NCI-H1436 treated with DMSO at 0.1 percent for 48 hours (cell line): Measurements from ENCODE around the gene APC.

Source experiments
- DNase-seq: peaks from one replicate; lab custom pipeline; 2025; lab: John Stamatoyannopoulos, UW

Gene APC

DNA sequence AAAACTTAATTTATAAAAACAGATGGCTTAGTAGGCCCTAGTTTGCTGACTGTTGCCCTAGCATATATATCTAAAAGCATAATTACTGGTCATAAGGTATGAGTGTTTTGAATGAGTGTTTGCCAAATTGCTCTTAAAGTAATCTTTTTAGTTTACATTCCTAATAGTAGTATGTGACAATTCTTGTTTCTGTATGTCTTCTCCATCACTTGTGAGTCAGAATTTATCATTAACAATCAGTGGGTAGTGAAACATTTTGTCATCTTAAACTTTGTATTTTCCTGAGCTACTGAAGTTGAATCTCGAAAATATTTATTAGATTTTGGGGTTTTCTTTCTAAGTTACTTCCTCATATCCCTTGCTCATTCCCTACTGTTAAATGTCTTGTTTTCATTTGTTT lies 49.6 kb downstream of the APC start:
- no peak for DNase-seq

DNA sequence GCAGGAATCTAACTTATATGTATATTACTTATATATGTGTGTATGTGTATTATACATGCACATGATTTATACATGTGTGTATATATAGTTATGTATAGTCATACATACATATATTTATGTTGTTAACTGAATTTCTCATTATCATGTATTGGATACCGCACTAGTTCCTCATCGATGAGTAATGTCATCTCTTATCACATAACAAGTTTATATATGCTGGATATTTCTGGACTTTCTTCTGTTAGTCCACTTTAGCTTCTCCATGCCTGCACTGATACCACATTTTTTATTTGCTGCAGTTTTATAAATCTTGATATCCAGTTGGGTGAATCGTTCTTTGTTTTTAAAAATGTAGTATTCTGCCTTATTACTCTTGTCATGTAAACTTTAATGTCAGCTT lies 50.2 kb downstream of the APC start:
- no peak for DNase-seq

DNA sequence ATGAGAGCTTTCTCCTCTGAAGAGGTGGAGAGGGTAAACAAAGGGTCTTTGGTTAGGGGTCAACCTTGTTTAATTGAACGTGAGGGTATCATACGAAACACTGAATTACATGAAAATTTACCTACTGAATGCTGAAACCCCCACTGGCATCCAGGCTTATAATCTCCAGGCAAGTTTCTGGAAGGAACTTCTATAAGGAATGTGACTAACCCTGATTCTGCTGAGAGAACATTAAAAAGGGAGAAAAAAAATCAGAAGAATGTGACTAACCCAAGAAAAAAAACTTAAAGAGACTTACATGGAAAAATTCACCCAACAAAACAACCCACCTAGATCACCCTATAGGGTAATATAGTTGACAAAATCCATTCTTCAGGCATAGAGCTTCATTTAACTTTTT lies 55.5 kb downstream of the APC start:
- no peak for DNase-seq

DNA sequence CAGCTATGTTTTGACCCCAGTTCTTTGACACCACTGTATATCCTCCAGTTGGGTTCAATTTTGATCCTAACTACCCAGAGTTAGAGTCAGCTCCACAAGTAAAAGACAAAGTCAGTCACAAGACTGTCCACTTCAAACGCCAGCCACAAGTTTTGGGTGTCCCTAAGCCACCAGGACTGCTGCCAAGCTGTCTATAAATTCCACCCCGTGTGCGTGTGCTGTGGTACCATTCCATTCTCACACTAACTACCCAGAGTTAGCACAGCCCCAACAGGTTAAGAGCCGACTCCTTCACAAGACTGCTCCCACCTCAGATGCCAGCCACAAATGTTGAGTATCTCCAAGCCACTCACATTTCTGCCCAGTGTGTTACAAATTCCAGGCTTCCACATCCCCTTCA lies 56.7 kb downstream of the APC start:
- no peak for DNase-seq

DNA sequence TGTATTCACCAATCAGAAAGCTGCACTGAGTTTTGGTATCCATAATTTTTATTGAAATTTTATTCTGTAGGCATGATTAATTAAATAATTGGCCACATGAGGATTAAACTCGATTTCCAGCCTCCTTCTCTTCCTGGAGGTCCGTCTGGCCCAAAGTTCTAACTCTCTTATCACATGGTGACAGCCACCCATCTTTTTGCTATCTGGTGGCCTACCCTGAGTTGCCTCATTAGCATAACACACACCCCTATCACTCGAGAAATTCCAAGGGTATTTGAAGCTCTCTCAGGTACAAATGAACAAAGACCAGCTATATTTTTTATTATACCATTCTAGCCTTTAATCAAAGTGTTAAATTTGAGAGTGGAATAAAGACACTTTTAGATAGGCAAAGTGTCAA lies 57.7 kb downstream of the APC start:
- DNase-seq = no peak

DNA sequence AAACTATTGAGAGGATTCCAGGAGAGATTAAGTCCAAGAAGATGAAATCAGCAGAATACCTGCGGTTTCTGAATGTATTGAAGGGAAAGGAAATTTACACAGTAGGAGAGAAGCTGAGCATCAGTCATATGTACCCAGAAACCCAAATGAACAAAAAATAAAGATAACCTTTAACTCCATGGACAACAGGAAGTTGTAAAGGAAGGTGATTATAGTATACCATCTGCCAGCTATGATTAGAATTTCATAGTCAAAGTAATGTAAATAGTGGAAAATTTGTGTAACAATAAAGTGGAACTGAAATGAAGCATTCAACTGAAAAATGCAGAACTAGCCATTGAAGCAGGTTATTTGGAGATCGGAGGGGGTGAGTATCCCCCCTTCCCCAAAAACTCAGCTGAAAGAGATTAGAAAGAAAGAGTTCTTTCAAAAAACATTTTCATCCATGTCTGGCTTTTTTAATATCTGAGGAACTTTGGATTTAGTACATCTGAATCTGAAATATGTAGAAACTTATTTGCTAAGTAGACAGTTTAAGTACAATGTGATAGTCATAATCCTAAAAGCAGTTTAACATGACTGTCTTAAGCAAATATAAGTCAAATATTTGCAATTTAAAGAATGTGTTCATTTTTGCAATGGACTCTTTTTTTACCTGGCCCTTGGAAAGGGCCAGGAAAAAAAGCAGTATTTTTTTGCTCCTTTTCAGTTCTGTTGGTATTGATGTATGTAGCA lies 58.4 kb downstream of the APC start:
- DNase-seq = no peak

DNA sequence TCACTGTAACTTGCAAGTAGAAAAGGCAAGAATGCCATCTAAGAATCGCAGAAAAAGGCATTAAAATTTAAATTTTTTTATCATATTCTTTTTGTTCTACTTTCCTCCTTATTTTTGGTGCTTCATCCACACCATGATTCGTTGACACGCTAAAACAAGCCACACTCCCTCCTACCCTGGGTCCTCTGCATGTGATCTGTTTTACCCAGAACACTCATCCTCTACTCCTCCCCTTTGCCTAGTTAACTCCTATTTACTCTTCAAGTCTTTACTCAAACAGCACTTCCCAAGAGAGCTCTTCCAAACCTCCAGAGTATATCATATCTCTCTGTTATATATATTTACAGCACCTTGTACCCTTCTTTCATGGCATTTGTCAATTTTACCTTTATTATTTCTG lies 62.0 kb downstream of the APC start:
- no peak for DNase-seq

DNA sequence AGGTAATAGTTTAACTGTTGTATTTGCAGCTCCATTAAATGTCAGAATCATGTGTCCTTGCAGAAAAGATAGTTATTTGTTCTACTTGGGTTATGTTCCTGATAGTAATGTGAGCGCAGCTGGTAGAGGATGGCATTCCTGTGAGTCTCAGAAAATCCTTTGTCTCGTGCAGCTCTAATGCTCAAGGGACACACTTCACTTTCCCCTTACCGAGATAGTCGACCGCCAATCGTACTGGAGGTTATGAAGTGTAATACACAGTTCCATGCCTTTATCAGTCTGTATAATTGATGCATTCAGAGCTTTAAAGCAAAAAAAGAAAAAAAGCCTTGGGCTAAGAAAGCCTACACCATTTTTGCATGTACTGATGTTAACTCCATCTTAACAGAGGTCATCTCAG lies 63.2 kb downstream of the APC start:
- peak; percentile 41 for DNase-seq

DNA sequence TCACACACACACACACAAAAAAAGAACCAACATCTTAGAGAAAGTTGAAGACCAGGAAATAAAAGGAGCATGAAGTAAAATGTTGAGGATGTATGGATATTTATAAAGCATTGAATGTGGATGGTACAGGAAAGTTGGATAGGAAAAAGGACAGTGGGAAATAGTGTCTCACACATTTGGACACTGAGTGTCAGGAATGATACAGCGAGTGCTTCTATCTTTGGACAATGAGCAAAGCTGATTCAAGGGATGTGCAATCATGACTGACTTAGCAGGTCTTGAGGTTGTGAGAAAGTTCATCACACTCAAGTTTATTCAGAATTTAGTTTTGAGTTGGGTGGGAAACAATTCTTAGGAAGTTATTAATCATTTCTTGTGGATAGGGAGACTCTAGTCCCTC lies 73.3 kb downstream of the APC start:
- DNase-seq = no peak

DNA sequence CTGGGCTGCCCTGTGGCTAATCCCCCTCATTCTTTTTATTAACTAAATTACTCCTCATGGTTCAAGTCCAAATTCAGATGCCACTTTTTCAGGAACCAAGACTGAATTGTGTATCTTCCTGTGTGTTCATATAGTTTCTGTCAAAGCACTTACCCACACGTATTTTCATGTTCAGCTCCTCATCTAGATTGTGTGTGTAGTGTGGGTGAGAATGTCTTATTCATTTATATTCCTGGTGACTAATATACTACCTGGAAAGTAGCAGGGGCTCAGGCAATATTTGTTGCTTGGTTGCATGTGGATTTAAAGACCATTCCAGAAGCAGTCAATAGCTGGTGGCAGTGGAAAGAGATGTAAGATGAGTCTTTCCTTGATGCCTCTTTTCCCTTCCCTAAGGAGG lies 74.9 kb downstream of the APC start:
- no peak for DNase-seq

DNA sequence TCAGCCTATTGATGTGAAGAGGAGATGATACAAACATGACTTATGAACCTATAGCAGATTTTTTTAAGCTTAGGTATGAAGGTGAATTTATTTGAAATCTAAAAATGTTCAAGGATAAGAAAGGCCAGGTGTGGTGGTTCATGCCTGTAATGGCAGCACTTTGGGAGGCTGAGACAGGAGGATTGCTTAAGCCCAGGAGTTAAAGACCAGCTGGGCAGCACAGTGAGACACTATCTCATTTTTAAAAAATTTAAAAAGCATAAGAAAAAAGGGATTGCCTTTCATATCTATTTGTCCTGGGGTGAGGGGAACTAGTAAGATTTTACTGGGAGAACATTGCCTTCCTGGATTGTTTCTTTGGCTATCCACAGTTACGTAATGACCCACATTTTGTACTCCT lies 82.6 kb downstream of the APC start:
- no peak for DNase-seq

DNA sequence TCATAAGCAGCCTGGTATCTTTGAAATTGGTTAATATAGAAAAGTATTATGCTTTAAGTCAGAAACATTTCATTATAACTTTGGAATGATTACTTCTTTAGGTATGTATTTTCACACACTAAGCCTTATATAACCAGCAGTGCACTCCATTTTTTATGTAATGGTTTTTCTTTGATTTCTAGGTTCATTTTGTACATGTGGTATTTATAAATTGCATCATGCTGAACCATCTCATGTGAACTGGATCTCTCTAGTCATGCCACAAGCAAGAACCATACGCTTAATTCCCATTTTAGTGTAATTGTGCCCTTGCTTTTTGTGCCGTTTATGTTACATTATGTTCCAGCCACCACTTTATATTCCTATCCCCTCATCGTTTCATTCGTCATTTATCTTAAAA lies 84.8 kb downstream of the APC start:
- DNase-seq = no peak

DNA sequence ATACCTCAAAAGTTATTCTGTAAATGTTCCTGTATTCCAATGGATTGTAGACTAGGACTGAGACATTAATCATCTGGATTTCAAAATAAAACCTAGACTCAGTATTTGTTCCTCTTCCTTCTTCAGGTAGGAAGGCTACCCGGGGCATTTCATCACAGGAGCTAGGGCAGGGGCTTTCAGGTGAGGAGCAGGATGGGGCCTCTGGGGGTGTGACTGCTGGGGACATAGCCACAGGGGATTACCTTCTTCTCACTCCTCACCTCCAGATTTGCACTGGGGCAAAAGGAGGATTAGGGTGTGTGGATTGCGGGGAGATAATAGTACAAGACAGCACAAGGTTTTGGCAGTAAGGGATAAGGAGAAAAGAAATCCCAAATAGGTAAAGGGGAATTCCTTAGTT lies 85.5 kb downstream of the APC start:
- DNase-seq = no peak

DNA sequence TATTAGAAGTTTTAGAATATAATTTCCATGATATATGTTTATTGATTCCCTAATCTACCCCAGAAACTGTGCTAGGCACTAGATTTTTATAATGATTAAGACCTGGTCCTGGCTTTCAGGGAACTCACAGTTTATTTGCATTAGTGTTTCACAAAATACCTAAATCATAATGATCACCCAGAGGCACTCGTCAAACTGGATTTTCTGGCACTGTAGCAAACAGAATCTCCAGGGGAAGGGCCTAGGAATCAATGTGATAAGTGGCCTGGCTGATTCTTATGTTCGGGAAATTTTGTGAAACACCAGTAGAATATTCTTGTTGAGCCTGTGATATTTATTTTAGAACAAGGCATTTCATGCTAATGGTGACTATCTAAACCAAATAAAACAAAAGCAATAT lies 86.0 kb downstream of the APC start:
- DNase-seq = no peak

DNA sequence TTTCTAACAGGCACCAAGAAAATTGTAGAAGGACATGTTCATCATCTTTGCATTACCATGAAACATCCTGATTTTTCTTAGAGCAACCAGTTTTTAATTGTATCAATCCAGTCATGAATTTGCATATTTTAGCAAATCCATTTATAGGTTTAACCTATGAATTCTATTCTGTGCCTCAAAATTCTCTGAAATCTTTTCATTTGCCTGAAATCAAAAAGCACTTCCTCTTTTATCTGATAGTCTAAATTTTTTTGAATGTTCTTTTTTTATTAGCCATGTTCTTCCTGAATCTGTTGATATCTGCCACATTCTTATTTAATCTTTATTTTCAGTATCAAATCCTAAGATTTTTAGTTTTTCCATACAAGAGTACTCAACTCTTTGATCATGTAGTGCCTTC lies 86.5 kb downstream of the APC start:
- no peak for DNase-seq

DNA sequence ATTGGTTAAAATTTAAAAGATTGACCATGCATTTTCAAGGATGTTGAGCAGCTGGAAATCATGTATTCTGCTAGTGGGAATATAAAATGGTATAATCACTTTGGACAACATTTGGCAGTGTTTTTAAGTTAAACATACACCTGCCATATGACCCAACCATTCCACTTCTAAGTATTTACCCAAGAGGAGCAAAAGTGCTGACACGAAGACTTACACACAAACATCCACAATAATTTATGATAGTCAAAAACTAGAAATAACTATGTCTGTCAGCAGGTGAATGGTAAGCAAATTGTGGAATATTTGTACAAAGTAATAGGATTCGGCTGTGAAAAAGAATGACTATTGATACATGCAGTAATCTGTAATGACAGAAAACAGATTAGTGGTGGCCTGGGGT lies 92.7 kb downstream of the APC start:
- DNase-seq = no peak

DNA sequence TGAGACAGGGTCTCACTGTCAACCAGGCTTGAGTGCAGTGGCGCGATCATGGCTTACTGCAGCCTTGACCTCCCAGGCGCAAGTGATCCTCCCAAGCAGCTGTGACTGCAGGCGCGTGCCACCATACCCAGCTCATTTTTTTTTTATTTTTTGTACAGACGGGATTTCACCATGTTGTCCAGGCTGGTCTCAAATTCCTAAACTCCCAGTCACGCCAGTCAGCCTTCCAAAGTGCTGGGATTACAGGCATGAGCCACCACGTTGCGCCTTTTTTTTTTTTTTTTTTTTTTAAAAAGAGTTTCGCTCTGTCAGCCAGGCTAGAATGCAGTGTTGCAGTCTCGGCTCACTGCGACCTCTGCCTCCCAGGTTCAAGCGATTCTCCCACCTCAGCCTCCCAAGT lies 96.3 kb downstream of the APC start:
- no peak for DNase-seq

DNA sequence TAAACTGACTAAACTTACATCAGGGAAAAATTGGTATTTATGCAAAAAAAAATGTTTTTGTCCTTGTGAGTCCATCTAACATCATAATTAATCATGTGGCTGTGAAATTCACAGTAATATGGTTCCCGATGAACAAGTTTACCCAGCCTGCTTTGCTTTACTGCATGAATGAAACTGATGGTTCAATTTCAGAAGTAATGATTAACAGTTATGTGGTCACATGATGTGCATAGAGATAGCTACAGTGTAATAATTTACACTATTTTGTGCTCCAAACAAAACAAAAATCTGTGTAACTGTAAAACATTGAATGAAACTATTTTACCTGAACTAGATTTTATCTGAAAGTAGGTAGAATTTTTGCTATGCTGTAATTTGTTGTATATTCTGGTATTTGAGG lies 106.8 kb downstream of the APC start:
- no peak for DNase-seq

DNA sequence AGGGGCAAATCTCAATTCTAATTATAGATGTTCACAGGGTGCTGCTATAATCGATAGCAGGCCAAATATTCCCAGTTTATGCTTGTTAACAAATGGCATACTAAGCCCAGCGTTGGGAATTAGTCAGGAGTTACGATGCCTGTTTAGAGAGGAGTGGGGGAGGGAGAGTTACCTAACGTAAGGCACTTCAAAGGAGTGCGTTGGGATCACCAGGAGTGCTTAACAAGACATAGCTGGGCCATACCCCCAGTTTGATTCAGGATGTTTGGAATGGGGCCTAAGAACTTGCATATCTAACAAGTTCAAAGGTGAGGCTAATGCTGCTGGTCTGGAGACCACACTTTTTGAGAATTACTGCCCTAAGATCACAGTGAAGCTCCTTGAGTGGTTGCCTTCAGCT lies 108.9 kb downstream of the APC start:
- no peak for DNase-seq

DNA sequence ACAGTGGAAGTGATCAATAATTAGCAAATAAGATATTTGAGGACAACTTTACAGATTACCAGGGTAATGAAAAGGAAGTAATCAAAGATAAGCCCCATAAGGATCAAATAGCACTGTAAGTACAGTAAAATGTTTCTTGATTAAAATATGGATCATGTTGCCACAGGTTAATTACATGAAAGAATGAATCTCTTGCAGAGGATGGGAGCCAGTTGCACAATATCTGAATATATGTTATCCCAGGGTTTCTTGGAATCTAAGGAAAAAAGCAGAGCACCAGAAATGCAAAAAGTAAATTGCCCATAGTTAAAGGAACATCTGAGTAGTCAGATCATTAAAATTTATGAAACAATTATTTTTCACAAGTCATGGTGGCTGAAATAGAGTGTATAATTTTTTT lies 109.6 kb downstream of the APC start:
- DNase-seq = no peak

DNA sequence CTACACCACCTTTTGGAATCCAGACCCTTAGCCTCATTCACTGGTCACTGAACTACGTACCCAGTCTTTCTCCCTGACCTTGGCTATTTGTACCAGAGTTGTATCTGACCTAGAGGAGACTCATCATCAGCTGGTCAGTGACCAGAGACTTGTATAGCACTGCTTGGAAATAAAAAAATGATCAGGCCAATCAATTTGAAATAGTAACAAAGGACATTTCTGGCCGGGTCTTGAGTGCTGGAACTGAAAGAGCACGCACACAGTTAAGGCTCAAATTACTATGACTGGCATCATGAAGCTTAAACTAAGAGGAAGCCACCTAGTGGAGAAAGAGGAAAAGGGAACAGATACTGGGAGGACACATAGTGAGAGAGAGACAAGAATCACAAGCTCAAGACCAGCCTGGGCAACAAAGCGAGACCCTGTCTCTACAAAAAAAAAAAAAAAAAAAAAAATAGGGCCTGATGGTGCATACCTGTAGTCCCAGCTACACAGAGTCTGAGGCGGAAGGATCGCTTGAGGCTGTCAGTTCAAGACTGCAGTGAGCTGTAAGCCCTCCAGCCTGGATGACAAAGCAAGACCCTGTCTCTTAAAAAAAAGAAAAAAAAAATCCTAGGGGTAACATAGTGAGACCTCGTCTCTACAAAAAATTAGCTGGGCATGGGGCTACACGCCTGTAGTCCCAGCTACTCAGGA lies 110.6 kb downstream of the APC start:
- no peak for DNase-seq

DNA sequence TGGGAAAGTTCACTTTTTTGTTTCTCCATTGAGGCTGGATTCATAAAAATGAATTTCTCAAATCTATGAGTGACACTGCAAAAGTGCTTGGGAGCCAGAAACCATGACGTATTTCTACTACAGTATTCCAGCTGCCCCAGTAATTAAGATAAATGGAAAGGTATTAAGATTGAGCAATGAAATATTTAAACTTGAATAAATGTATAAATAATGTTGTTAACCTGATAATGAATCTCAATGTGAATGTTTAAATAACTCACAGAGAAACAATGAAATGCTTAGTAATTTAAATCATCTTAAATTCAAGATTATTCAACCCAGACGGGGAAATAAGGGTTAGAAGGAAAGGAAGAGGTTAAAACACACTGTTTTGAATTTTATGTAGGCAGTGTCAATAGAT lies 112.2 kb downstream of the APC start:
- DNase-seq = no peak

DNA sequence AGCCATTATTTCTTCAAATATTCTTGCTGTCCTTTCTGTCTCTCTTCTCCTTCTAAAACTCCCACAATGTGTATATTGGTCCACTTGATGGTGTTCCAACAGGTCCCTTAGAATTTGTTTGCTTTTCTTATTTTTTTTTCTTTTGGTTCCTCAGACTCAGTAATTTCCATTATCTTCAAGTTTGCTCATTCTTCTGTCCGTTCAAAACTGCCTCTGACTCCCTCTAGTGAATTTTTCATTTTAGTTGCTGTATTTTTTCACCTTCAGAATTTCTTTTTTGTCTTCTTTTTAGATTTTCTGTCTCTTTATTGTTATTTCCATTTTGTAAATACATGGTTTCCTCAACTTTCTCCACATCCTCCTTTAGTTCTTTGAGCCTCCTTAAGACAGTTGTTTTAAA lies 117.0 kb downstream of the APC start:
- DNase-seq = no peak

DNA sequence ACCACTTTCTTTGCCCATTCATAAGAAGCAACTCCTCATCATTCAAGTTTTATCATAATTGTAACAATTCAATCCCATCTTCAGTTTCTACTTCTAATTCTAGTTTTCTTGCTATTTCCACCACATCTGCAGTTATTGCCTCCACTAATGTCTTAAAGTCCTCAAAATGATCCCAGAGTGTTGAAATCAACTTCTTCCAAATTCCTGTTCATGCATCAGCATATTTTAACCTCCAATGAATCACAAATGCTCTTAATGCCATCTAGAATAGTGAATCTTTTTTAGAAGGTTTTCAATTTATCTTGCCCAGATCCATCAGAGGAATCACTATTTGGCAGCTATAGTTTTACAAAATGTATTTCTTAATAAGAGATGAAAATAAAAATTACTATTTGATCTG lies 120.2 kb downstream of the APC start:
- DNase-seq = no peak
